Measurements from ENCODE around the gene GDF11.
A peak's percentile ranks its signal among the peaks of the same experiment; 100 is the strongest.
"Not testable (repeated sequence)": the region's sequence is repeated elsewhere in the genome, so short reads cannot be mapped to it uniquely, and the experiment has no call there.

Gene GDF11

GRCh38 chr12:55743406-55744339 is 751 bp downstream of the GDF11 start:
- peak; percentile 72 for DNase-seq

GRCh38 chr12:55744340-55745030 is 1.6 kb downstream of the GDF11 start:
- peak; percentile 30 for DNase-seq

GRCh38 chr12:55745361-55746173 is 2.6 kb downstream of the GDF11 start:
- DNase-seq, result peak; percentile 67

- no peak for DNase-seq
Observed at GRCh38 chr12:55746174-55746912, 3.4 kb downstream of the GDF11 start.

GRCh38 chr12:55746913-55747231 is 4.0 kb downstream of the GDF11 start:
- DNase-seq, result no peak

DNA sequence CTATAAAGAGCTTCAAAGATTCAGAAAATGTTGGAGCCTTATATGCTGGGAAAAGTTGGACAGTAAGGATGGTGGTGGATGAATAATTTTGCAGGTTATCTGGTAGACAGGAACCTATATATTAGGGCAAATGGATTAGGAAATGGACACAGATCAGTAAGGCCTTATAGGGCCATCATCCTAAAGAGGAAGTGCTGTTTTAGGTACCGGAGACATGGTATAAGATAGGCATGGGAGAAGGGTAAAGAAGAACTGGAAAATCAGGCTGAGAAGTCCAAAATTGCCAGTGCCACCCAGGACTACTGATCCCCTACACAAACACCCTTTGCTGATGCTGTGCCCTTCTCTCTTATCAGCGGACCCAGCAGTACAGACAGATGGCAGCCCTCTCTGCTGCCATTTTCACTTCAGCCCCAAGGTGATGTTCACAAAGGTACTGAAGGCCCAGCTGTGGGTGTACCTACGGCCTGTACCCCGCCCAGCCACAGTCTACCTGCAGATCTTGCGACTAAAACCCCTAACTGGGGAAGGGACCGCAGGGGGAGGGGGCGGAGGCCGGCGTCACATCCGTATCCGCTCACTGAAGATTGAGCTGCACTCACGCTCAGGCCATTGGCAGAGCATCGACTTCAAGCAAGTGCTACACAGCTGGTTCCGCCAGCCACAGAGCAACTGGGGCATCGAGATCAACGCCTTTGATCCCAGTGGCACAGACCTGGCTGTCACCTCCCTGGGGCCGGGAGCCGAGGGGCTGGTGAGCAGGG is 5.5 kb downstream of the GDF11 start:
- DNase-seq, result no peak

DNA sequence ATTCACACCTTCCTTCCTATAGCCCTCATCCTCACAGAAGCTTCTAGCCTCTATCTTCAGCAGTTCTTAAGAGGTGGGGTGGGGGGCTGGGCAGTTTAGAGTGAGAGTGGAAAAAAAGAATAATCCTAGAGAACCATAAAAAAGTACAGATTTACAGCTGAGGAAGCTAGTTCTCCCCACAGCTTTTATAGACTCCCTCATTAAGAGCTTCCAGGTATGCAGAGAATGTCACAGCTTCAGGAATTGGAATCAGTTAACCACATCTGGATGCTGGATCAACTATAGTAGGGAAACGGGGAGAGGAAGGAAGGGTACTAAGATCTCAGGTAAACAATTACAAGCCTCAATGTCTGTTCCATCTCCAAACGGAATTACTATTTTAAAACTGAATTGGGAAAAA is 12.3 kb downstream of the GDF11 start:
- DNase-seq, result no peak

- DNase-seq, result no peak
Observed at GRCh38 chr12:55757701-55758100, 14.8 kb downstream of the GDF11 start.

DNA sequence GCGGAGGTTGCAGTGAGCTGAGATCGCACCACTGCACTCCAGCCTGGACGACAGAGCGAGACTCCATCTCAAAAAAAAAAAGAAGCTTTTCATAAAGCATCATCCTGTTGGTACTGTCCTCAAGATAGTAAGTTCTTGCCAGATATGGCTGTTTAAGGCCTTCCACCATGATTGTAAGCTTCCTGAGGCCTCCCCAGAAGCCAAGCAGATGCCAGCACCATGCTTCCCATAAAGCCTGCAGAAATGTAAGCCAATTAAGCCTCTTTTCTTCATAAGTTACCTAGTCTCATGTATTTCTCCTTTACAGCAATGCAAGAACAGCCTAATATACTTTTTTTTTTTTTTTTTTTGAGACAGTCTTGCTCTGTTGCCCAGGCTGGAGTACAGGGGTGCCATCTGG is 15.7 kb downstream of the GDF11 start:
- DNase-seq, result not testable (repeated sequence)

- no peak for DNase-seq
Observed at GRCh38 chr12:55760663-55761062, 17.7 kb downstream of the GDF11 start.

- no peak for DNase-seq
Observed at GRCh38 chr12:55762646-55763045, 19.7 kb downstream of the GDF11 start.

DNA sequence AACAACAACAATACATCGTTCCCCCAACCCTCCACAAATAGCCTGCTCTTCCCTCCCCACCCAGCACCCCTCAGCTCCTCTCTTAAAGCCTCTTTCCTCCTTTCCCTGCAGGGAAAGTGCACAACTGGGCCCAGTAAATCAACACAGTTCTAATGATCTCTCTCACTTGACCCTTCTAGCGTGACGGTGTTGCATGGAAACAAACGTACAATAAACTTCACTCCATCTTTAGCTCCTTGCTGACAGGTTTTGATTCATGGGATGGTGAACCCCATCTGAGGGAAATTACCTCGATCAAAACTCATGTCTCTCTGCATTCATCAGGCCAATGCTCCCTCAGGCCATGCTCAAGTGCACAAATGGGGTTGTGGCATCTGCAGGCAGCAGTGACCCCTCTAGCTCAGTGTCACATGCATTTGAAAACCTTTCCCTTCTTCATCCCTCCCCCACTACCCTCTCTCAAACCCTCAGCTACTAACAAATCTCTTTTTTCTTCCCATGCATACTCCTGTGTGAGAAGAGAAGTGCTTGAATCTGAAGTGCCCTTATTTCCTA is 22.9 kb downstream of the GDF11 start:
- DNase-seq, result no peak

DNA sequence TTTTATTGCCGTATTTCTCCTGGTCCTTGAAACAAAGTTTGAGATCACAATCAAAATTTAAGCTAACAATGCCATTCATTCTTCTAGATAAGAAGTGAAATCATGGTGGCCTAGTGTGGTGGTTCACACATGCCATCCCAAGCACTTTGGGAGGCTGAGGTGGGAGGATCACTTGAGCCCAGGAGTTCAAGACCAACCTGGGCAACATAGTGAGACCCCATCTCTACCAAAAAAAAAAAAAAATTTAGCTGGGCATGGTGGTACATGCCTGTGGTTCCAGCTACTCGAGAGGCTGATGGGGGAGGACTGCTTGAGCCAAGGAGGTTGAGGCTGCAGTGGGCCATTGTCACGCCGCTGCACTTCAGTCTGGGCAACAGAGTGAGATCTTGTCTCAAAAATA is 24.2 kb downstream of the GDF11 start:
- DNase-seq, result no peak

DNA sequence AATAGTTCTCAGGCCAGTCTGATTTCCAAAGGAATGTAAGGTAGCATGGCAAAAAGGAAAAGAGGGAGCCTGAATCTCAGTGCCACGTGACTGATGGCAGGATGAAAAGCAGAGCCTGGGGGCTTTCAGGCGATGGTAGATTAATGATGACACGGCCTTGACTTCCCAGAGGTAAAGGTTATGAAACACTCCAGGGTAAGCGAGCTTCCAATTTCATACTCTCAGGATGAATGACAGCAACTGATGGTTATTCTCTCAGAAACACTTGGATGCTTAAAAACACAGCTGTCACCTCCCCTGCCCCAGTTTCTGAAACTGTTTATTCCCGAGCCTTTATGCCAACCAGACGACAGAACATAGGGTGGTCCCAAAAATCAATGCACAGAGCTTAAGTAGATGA is 28.8 kb downstream of the GDF11 start:
- DNase-seq, result no peak

- no peak for DNase-seq
Observed at GRCh38 chr12:55777856-55778255, 34.9 kb downstream of the GDF11 start.

GRCh38 chr12:55780685-55781084 is 37.8 kb downstream of the GDF11 start:
- no peak for DNase-seq

- no peak for DNase-seq
Observed at GRCh38 chr12:55788546-55788945, 45.6 kb downstream of the GDF11 start.

GRCh38 chr12:55789171-55789570 is 46.2 kb downstream of the GDF11 start:
- DNase-seq, result no peak

DNA sequence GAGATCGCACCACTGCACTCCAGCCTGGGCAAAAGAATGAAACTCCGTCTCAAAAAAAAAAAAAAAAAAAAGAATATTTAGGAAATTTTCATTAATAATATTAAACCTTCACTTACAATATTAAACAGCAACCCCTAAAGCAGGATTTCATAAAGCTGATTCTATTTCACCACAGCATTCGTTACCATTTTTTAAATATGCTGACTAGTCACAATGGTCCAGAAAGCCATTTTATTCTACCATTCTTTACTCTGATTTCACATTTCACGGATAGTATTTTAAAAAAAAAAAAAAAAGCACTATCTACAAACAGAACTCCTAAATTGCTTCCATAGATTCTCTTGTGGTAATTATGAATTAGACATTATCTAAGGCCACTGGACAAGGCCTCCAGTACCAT is 47.0 kb downstream of the GDF11 start:
- no peak for DNase-seq

DNA sequence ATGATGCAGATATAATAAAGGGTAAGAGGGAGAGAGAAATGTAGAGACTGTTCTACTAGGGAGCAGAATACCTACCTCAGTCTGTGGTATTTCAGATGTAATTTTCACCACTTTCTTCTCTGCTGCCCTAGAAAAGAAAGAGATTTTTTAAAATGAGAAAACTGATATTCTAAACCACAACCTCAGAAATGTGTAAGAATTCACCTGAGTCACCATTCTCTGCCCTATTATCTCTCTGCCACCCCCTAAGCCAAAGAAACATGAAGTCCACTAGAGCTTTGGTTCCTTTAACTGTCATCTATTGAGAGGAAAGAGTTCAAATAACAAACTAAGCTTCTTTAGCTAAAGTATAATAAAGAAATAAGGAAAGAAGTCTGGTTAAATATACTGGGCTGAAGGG is 53.0 kb downstream of the GDF11 start:
- no peak for DNase-seq

GRCh38 chr12:55797068-55797467 is 54.1 kb downstream of the GDF11 start:
- peak; percentile 31 for DNase-seq

GRCh38 chr12:55797550-55797949 is 54.6 kb downstream of the GDF11 start:
- DNase-seq, result no peak
